Spleen (tissue), 11 donors: ENCODE data around the gene LRP1B. TPM values are rescaled to one million over a fixed set of nuclear protein-coding genes. Genes with fewer than 3 reads are reported as not detected.

Experiments used
- DNase-seq: peaks from one replicate; pipeline ENCODE4 v3.0.0-alpha.2; 2020
- H3K27ac ChIP-seq, 8 donors: fragments of 200-600 bp; sonication (generic) in 7 of 8; 1 replicate in 4 of 8; 2 replicates in 4 of 8; pipeline versions ENCODE4 v1.5.0 to v1.8.0; 2016 to 2021; ENCODE audit warnings: inconsistent platforms in 4 of 8, mild to moderate bottlenecking in 4 of 8, moderate library complexity in 1 of 8
- H3K27me3 ChIP-seq, 7 donors: fragments of 200-600 bp; sonication (generic) in 6 of 7; replicated peaks in 1 of 7; 1 replicate in 4 of 7; 2 replicates in 3 of 7; pipeline versions ENCODE4 v1.5.0 to v1.8.0; 2016 to 2021; ENCODE audit warnings: inconsistent platforms in 3 of 7, mild to moderate bottlenecking in 1 of 7
- H3K36me3 ChIP-seq, 6 donors: fragments of 200-600 bp; sonication (generic) in 5 of 6; 1 replicate in 4 of 6; 2 replicates in 2 of 6; pipeline versions ENCODE4 v1.5.0 to v1.8.0; 2016 to 2021; ENCODE audit warnings: inconsistent platforms in 2 of 6
- H3K4me1 ChIP-seq, 6 donors: fragments of 200-600 bp; sonication (generic) in 5 of 6; 1 replicate in 3 of 6; 2 replicates in 3 of 6; pipeline versions ENCODE4 v1.5.0 to v1.8.0; 2016 to 2021; ENCODE audit warnings: inconsistent platforms in 3 of 6
- H3K4me3 ChIP-seq, 8 donors: fragments of 200-600 bp; sonication (generic) in 7 of 8; 1 replicate in 4 of 8; 2 replicates in 4 of 8; pipeline versions ENCODE4 v1.5.0 to v1.8.0; 2016 to 2021; ENCODE audit warnings: inconsistent platforms in 4 of 8, mild to moderate bottlenecking in 4 of 8, moderate library complexity in 2 of 8
- H3K9me3 ChIP-seq, 8 donors: fragments of 200-600 bp; sonication (generic) in 7 of 8; 1 replicate in 4 of 8; 2 replicates in 4 of 8; pipeline versions ENCODE4 v1.5.0 to v1.8.0; 2016 to 2021; ENCODE audit warnings: inconsistent platforms in 4 of 8
- POLR2A ChIP-seq, 3 donors: fragments of 450-650 bp; IDR thresholded peaks; one replicate each; pipeline ENCODE4 v1.5.1; 2017; ENCODE audit warnings: antibody characterized with exemption in 3 of 3, mild to moderate bottlenecking in 1 of 3
- POLR2AphosphoS5 ChIP-seq, 3 donors: sonication (generic); formaldehyde crosslinking; IDR thresholded peaks; one replicate each; pipeline ENCODE4 v1.5.1; 2017; ENCODE audit warnings: antibody characterized with exemption in 3 of 3
- WGBS, 5 donors: extraction: QIAGEN DNeasy Blood & Tissue Kit in 3 of 5; methylation state at CpG; one replicate each; pipeline versions ENCODE4 v1.1.5 to v1.1.7; 2013 to 2018; 5-methylcytosine and 5-hydroxymethylcytosine counted together
- intact Hi-C: fragments of 100-400 bp; cut with DNase I; formaldehyde crosslinking; loops from one replicate; pipeline ENCODE4 v1.15.0; 2023; ENCODE audit warnings: low total_unique reads
- polyA plus RNA-seq, 3 donors: library from polyadenylated mRNA; stranded (reverse); fragments of 200-250 nt; gene quantifications; one replicate each; pipeline ENCODE4 v1.2.1, GENCODE V29; 2013
- total RNA-seq, 7 donors: library from RNA; depleted of rRNA in 3 of 7; stranded (reverse); fragments of >200 nt in 3 of 7; fragmentation: NEBNext Ultra II Directional in 4 of 7; extraction: Animal tissue kit (Norgen Biotek cat#: 25700) in 4 of 7; gene quantifications; one replicate each; pipeline versions ENCODE4 v1.1.0 to v1.2.1, GENCODE V29; 2016 to 2021
- TF ChIP-seq, protein P1 (sequence below), 11 experiments: fragments of 200-600 bp in 7 of 11; fragments of 450-650 bp in 4 of 11; sonication (generic) in 4 of 11; IDR thresholded peaks in 8 of 11; conservative IDR thresholded peaks in 3 of 11; 1 replicate in 7 of 11; 2 replicates in 4 of 11; pipeline versions ENCODE4 v1.4.0 to v1.8.0; 2016 to 2021; ENCODE audit warnings: antibody characterized with exemption in 11 of 11, inconsistent platforms in 4 of 11, mild to moderate bottlenecking in 1 of 11
- donor health status: healthy with polysubstance abuse.
- donor health status: DM: no; HTN: no; CAD: no; lungs with moderate emphysema.
- donor health status: DM: no; HTN: no; CAD: no.
- donor health status: Bipolar disorder and iron deficiency.
- donor health status: healthy.
- donor health status: DM: no; HTN: no; CAD: no.
- donor health status: DM: yes; HTN: yes; CAD: no.

The LRP1B gene
- total and polyA plus RNA-seq, 10 donors: 0.02 to 0.85 (median 0.08) TPM; not detected in 2

DNA sequence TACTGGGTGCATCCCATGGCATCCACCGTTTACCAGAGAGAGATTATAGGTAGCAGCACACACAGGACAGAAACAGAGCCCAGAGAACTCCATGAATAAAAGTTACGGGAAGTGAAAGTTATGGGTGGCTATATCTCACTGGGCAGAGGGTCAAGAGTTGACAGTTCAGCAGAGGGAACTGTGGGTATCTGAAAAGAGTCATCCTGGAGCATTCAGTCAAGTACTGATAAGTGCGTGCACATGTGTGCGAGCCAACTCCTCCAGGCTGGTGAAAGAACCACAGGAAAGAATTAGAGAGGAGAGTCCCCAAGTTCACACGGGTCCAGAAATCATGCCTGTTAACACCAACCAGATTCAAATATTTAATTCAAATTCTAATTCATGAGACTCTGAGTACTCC is 1588.2 kb downstream of the LRP1B start:
- H3K36me3 ChIP-seq: no peaks in the 10 kb centered on the region
- no peak for DNase-seq
- H3K27ac ChIP-seq: no peak overlapping the region
- 78 to 88% (median 85%) methylated on average over 5 of the region's 5 CpGs for whole genome bisulfite sequencing, 5 donors
- intact Hi-C loops: no loop called here
- peaks cover 0 to 4% (median 0%) of the 10 kb centered on the region in 8 donors for H3K9me3 ChIP-seq
- no peak overlapping the region for H3K4me3 ChIP-seq
- H3K4me1 ChIP-seq: no peaks in the 10 kb centered on the region
- TF ChIP-seq, protein P1, sequence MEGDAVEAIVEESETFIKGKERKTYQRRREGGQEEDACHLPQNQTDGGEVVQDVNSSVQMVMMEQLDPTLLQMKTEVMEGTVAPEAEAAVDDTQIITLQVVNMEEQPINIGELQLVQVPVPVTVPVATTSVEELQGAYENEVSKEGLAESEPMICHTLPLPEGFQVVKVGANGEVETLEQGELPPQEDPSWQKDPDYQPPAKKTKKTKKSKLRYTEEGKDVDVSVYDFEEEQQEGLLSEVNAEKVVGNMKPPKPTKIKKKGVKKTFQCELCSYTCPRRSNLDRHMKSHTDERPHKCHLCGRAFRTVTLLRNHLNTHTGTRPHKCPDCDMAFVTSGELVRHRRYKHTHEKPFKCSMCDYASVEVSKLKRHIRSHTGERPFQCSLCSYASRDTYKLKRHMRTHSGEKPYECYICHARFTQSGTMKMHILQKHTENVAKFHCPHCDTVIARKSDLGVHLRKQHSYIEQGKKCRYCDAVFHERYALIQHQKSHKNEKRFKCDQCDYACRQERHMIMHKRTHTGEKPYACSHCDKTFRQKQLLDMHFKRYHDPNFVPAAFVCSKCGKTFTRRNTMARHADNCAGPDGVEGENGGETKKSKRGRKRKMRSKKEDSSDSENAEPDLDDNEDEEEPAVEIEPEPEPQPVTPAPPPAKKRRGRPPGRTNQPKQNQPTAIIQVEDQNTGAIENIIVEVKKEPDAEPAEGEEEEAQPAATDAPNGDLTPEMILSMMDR (IDR thresholded peaks at IDR 0.05 in 8 of 11, conservative IDR thresholded peaks at IDR 0.05 in 3 of 11): no peak
- TF ChIP-seq POLR2A (IDR thresholded peaks at IDR 0.05): no peak
- no peak for TF ChIP-seq POLR2AphosphoS5 (IDR thresholded peaks at IDR 0.05)
- H3K27me3 ChIP-seq: no peaks in the 10 kb centered on the region

DNA sequence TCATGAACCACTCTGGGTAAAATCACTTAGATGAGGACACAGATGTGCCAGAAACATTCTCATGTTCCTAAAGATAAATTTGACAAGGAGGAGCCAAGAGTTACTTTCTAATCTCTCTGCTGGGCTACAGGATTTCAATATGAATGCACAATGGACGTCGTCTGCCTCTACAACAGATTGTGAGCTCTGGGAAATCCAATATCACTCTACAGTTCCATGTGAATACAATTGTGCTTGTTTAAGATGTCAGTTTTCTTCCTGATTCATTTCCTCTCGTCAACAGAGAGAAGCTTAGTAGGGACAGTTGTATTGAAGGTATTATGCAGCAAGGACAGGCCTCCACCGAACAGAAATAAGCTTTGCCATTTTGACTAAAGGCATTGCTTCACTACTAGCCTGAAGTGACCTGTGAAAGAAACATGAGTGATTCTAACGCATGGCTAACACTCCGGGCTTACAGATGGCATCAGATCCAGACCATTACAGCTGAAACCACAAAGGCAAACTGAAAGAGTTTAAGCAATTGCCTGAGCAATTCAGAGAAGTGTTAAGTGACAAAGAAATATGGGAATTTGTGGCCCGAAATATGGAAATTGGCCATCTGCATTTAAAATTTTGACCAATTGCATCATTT is 1591.5 kb downstream of the LRP1B start:
- no peaks in the 10 kb centered on the region for H3K27me3 ChIP-seq
- H3K27ac ChIP-seq: no peak overlapping the region
- intact Hi-C loops: no loop called here
- no peaks in the 10 kb centered on the region for H3K4me1 ChIP-seq
- no peak for DNase-seq
- no peak overlapping the region for H3K4me3 ChIP-seq
- H3K36me3 ChIP-seq: no peaks in the 10 kb centered on the region
- peaks cover 0 to under 1% (median 0%) of the 10 kb centered on the region in 8 donors for H3K9me3 ChIP-seq
- TF ChIP-seq POLR2AphosphoS5 (IDR thresholded peaks at IDR 0.05) (no peak), POLR2A (IDR thresholded peaks at IDR 0.05) (no peak)
- TF ChIP-seq, protein P1 (IDR thresholded peaks at IDR 0.05 in 8 of 11, conservative IDR thresholded peaks at IDR 0.05 in 3 of 11): no peak
- 69 to 85% (median 75%) methylated on average over 7 of the region's 7 CpGs for WGBS, 5 donors

DNA sequence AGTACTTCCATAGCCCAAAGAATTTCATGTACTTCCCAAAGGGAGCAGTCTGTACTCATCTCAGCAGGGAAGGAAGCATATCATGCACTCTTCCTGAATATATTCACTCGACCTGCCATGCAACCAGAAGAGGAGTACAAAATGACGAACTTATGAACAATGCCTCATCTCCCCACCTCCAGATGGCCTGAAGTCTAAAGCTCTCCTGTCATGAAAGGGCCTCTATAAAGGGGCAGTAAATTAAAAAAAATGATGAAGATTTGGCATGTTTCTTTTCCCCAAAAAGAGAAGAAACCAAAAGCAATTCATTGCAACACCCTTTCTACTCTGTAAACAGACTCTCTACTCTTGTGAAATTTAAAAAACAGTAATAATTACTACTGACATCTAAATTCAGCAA is 1601.1 kb downstream of the LRP1B start:
- no peak for TF ChIP-seq POLR2A (IDR thresholded peaks at IDR 0.05)
- TF ChIP-seq, protein P1 (IDR thresholded peaks at IDR 0.05 in 8 of 11, conservative IDR thresholded peaks at IDR 0.05 in 3 of 11): no peak
- TF ChIP-seq POLR2AphosphoS5 (IDR thresholded peaks at IDR 0.05): no peak
- no peak overlapping the region for H3K27ac ChIP-seq
- WGBS, 5 donors: 54 to 73% (median 63%) methylated on average over 2 of the region's 2 CpGs
- intact Hi-C loops: no loop called here
- H3K27me3 ChIP-seq: no peaks in the 10 kb centered on the region
- H3K4me3 ChIP-seq: no peak overlapping the region
- no peaks in the 10 kb centered on the region for H3K4me1 ChIP-seq
- no peaks in the 10 kb centered on the region for H3K9me3 ChIP-seq
- no peaks in the 10 kb centered on the region for H3K36me3 ChIP-seq
- DNase-seq: no peak

DNA sequence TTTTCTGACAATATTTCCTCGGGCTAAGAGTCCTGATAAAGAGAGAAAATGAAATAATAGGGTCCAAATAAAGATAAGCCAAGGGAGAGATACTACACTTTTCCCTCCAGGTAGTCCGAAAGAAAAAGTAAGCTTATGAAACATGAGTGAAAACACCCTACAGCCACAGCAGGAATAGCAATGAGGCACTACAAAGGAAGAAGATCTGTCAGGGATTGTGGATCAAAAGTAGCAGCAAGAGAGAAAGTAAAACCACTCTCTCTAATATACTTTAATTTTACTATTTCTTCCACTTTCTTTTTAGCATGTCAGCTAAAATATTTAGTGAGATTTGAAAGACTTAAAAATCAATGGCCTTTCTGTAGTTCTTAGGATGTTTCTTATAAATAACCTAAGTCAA is 1601.8 kb downstream of the LRP1B start:
- no peak overlapping the region for H3K4me3 ChIP-seq
- no peaks in the 10 kb centered on the region for H3K36me3 ChIP-seq
- H3K4me1 ChIP-seq: no peaks in the 10 kb centered on the region
- intact Hi-C loops: no loop called here
- H3K27ac ChIP-seq: no peak overlapping the region
- TF ChIP-seq, protein P1 (IDR thresholded peaks at IDR 0.05 in 8 of 11, conservative IDR thresholded peaks at IDR 0.05 in 3 of 11): no peak
- TF ChIP-seq POLR2AphosphoS5 (IDR thresholded peaks at IDR 0.05): no peak
- TF ChIP-seq POLR2A (IDR thresholded peaks at IDR 0.05): no peak
- 62 to 83% (median 68%) methylated on average over 2 of the region's 2 CpGs for WGBS, 5 donors
- DNase-seq: no peak
- H3K27me3 ChIP-seq: no peaks in the 10 kb centered on the region
- no peaks in the 10 kb centered on the region for H3K9me3 ChIP-seq
